Breast epithelium (tissue), 3 donors: ENCODE results near the gene OST4.

Experiments
- CTCF ChIP-seq, 3 donors: fragments of 450-650 bp; IDR thresholded peaks; one replicate each; pipeline ENCODE4 v1.5.1; 2016 to 2017; ENCODE audit warnings: antibody characterized with exemption in 3 of 3, mild to moderate bottlenecking in 3 of 3, moderate library complexity in 3 of 3
- POLR2A ChIP-seq: fragments of 450-650 bp; IDR thresholded peaks from one replicate; pipeline ENCODE4 v1.6.1; 2016; ENCODE audit warnings: antibody characterized with exemption, mild to moderate bottlenecking, moderate library complexity
- POLR2AphosphoS5 ChIP-seq, 3 donors: sonication (generic); formaldehyde crosslinking; IDR thresholded peaks; one replicate each; pipeline ENCODE4 v1.6.1; 2017; ENCODE audit warnings: antibody characterized with exemption in 3 of 3

GRCh38 chr2:27097341-27097740 is 25.9 kb upstream of the OST4 start:
- TF ChIP-seq POLR2AphosphoS5 (IDR thresholded peaks at IDR 0.05) (no peak), CTCF (IDR thresholded peaks at IDR 0.05) (no peak), POLR2A (no peak)
